K562 (cell line): ENCODE results near the gene MYOM3.

Experiments used
- CBX3 ChIP-seq, 2 experiments: IDR thresholded peaks; 1 replicate in 1 of 2; 2 replicates in 1 of 2; pipeline ENCODE4 v1.6.1; 2012; ENCODE audit warnings: inconsistent platforms in 2 of 2, low read length in 2 of 2, borderline replicate concordance in 1 of 2, control low read depth in 1 of 2
- CTCF ChIP-seq, 3 experiments: IDR thresholded peaks in 2 of 3; conservative IDR thresholded peaks in 1 of 3; 2 replicates each; pipeline ENCODE4 v1.5.1; 2011 to 2012; ENCODE audit warnings: low read length in 3 of 3, mild to moderate bottlenecking in 3 of 3, control low read depth in 2 of 3, improper control_type of control experiment in 1 of 3, inconsistent platforms in 1 of 3, low read depth in 1 of 3, mixed read lengths in 1 of 3, moderate library complexity in 1 of 3; ENCODE audit not compliant: insufficient read depth in 2 of 3
- EGR1 ChIP-seq: fragments of 450-650 bp; conservative IDR thresholded peaks from 2 replicates; pipeline ENCODE4 v1.6.1; 2017; ENCODE audit warnings: mild to moderate bottlenecking
- GABPA ChIP-seq: fragments of 200-800 bp; sonication (Bioruptor generic); conservative IDR thresholded peaks from 2 replicates; pipeline ENCODE4 v1.6.1; 2016; ENCODE audit warnings: low read depth, missing genetic modification characterization, missing compliant biosample characterization
- RFX1 ChIP-seq: fragments of 450-650 bp; IDR thresholded peaks from 2 replicates; pipeline ENCODE4 v1.6.1; 2016; ENCODE audit warnings: mild to moderate bottlenecking, moderate library complexity
- SP1 ChIP-seq: sonication (generic); formaldehyde crosslinking; IDR thresholded peaks from 2 replicates; pipeline ENCODE4 v1.8.1; 2022; ENCODE audit warnings: mild to moderate bottlenecking, missing genetic modification reagents
- TCF7 ChIP-seq: sonication (generic); IDR thresholded peaks from 2 replicates; pipeline ENCODE4 v1.6.1; 2016; ENCODE audit warnings: antibody characterized with exemption, borderline replicate concordance
- ZBTB2 ChIP-seq: fragments of 450-650 bp; IDR thresholded peaks from 2 replicates; pipeline ENCODE4 v1.6.1; 2016; ENCODE audit warnings: antibody characterized with exemption
- ZNF263 ChIP-seq: sonication (generic); formaldehyde crosslinking; IDR thresholded peaks from 2 replicates; pipeline ENCODE4 v1.8.0; 2022; ENCODE audit warnings: mild to moderate bottlenecking, missing genetic modification reagents, borderline replicate concordance

GRCh38 chr1:24057171-24057570 is 54.8 kb downstream of the MYOM3 start:
- TF ChIP-seq TCF7 (no peak), SP1 (no peak), EGR1 (no peak), RFX1 (no peak), ZNF263 (CRISPR knock-in tag) (no peak), GABPA (no peak), ZBTB2 (no peak), CBX3 (IDR thresholded peaks at IDR 0.05; ENCODE audit: borderline replicate concordance in 1 of 2, low read length in 2 of 2) (no peak), CTCF (IDR thresholded peaks at IDR 0.05 in 2 of 3, conservative IDR thresholded peaks at IDR 0.05 in 1 of 3; ENCODE audit: insufficient read depth in 2 of 3, low read depth in 1 of 3, low read length in 3 of 3) (no peak)
